ENCODE data around the gene ARHGAP30.
"Not testable (repeated sequence)": the region's sequence is repeated elsewhere in the genome, so short reads cannot be mapped to it uniquely, and the experiment has no call there.

Gene ARHGAP30

DNA sequence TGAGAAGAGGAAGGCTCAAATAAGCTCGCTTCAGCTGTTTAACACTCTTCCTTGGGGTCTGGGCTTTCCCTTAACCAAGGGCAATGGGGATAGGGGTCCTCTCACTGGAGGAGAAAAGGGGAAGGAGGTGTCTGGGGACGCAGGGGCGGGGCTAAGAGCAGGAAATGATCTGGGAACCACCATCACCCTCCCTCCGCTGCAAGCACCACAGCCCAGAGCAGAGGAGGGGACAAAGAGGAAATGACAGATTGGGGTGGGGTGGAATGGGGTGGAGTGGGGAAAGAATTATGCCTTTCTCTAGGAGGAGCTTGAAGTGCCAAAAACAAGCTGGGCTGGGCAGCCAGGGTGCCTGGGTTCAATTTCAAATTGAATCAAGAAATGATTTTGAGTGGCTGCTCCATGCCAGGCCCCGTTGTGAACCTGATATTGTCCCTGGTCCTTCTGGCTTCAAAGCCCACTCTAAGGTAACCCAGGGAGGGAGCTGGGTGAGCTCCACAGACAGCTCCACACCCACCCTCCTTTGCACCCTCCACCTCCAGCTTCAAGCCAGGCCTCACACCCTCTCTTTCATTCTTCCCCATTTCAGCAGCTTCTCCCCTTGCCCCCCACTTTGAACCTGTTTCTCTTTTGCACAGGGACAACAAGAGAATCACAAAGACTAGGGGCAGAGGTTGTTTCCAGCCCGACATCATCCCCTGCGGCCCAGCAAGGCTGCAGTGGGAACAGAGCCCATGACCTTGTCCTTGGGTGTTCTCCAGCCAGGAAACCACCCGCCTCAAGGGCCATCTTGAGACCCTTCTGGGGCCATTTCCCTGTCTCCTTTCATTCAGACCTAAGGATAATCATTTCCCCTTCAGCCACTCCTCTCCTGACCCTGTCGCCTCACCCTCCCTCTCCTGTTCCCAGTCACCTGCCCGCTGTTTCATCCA, 1.1 kb downstream of the ARHGAP30 start:
- peak; percentile 53 for DNase-seq (ENCODE audit: low spot score)

DNA sequence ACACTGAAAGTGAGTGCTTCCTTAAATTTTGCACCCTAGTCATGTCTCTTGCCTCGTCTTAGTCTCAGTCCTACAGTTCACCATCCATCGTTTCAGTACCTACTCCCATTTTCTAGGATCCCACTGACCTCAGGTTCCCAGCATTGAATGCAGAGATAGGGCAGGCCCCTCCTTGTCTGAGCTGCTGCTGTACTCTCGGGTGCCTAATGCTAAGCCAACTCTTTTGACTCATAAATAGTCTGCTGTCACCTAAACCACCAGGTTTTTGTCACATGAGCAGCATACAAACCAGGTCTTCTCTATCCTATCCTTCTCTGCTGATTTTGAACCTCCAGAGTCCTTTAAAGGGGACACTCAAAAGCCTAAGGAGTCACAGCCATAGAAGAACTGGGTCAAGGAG, 3.0 kb downstream of the ARHGAP30 start:
- no peak for DNase-seq (ENCODE audit: low spot score)

DNA sequence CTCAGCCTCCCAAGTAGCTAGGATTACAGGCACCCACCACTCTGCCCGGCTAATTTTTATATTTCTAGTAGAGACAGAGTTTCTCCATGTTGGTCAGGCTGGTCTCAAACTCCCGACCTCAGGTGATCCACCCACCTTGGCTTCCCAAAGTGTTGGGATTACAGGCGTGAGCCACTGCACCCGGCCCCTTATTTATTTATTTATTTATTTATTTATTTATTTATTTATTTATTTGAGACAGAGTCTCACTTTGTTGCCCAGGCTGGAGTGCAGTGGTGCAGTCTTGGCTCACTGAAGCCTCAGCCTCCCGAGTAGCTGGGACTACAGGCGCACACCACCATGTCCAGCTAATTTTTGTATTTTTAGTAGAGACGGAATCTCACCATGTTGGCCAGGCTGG, 4.0 kb downstream of the ARHGAP30 start:
- not testable (repeated sequence) for DNase-seq (ENCODE audit: low spot score)

DNA sequence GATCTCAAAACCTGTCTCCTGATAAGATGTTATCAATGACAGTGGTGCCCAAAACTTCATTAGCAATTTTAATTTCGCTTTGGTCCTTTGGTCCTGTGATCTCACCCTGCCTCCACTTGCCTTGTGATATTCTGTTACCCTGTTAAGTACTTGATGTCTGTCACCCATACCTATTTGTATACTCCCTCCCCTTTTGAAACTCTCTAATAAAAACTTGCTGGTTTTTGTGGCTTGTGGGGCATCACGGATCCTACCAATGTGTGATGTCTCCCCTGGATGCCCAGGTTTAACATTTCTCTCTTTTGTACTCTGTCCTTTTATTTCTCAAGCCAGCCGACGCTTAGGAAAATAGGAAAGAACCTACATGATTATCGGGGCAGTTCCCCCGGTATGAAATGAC, 5.8 kb downstream of the ARHGAP30 start:
- DNase-seq (ENCODE audit: low spot score), result not testable (repeated sequence)

DNA sequence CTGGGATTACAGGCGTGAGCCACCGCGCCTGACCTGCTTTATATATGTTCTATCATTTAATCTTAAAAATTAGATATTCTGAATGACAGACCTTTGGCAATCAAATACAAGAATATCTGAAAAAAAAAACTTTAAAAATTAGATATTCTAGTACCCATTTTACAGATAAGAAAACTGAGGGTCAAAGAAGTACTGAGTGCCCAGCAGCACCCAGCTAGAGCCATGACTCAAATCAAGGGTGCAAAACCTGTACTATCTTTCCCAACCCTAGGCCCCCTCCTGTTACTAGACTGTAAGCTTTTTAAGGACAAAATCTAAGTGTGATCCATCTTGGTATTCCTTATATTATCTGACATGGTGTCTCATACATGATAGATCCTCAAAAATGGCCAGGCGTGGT, 8.3 kb downstream of the ARHGAP30 start:
- DNase-seq (ENCODE audit: low spot score), result no peak

DNA sequence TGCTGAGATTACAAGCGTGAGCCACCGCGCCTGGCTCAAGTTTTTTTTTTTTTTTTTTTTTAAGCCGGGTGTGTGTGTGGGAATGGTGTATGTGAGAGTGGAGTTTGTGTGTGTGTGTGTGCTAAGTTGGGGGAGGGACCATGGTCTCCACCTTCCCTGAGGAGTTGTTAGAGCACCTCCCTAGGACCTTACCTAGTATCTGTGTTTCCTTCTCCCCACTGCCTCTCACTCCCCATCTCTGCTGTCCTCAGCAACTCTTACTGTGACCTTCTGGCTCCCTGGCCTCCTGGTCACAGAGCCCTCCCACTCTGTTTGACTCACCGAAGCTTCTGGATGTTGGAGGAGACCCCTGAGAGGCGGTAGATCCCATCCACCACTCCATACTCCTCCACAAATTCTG, 10.4 kb downstream of the ARHGAP30 start:
- no peak for DNase-seq (ENCODE audit: low spot score)

DNA sequence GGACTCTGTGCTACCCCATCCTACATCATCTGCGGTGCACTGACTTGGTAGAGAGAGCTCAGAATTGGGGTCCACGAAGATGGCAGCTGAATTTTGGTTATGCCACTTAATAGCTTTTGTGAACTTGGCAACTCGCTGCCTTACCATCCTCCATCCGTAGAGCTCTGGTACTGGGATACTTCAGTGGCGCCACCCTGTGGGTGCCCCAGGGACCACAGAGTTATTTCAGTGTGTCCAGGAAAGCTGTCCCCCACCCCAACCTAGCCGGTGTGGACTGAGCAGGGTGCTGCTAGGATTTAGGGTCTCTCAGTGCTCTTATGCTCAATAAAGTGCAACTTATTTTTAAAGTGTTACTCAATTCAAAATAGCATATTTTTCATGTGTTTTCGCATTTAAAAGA, 14.9 kb downstream of the ARHGAP30 start:
- DNase-seq (ENCODE audit: low spot score), result no peak

DNA sequence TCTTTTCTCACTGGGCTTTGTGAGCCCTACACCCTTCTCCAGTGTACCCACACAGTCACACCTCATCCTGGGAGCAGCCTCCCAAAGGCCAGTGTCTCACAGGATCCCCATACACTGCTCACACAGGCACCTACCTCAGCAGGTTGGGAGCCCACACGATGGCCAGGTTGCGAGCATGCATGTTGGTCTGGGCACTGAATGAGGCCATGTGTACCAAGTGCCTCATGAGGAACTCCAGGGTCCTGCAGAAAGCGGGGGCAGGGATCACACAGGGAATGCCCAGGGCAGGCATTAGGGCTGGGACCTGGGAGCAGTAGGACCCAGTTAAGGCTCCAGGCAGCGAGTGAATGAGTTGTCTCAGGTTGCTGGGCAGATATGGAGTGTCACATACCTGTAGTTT, 15.5 kb downstream of the ARHGAP30 start:
- DNase-seq (ENCODE audit: low spot score), result no peak

DNA sequence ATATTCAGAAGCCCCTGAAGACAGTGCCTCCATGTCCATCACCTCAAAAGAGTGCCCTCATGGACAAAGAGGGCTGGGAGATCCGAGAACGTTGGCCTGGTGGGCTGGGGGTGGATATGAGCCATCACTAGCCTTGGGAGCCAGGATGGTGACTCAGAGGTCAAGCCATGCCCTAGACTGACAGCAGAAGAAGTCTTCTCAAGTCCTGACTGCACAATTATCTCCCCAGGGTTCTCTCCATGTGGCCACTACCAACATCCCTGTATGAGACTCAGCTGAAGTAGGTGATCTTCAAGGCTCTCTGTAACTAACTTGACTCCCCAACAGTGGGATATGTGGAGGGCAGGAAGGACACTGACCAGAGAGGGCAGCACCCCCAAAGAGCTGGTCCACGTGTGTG, 16.8 kb downstream of the ARHGAP30 start:
- no peak for DNase-seq (ENCODE audit: low spot score)

DNA sequence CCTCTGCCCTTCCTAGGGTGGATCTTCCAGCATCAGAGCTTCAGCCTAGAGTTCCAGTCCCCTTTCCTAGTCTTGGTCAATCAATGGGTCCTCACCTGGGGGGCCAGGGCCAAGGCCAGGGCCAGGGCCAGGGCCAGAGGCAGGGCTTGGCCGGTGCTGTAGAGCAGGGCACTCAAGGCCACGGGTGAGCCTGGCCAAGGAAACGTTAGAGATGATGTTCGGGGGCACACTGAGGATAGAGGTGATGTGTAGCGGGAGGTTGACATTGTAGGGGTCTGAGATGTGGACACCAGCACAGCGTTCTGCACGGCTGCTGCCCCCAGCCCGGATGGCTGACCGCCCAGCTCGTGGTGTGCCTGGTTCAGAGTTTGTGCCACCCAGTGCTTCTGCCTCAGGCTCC, 18.5 kb downstream of the ARHGAP30 start:
- no peak for DNase-seq (ENCODE audit: low spot score)

DNA sequence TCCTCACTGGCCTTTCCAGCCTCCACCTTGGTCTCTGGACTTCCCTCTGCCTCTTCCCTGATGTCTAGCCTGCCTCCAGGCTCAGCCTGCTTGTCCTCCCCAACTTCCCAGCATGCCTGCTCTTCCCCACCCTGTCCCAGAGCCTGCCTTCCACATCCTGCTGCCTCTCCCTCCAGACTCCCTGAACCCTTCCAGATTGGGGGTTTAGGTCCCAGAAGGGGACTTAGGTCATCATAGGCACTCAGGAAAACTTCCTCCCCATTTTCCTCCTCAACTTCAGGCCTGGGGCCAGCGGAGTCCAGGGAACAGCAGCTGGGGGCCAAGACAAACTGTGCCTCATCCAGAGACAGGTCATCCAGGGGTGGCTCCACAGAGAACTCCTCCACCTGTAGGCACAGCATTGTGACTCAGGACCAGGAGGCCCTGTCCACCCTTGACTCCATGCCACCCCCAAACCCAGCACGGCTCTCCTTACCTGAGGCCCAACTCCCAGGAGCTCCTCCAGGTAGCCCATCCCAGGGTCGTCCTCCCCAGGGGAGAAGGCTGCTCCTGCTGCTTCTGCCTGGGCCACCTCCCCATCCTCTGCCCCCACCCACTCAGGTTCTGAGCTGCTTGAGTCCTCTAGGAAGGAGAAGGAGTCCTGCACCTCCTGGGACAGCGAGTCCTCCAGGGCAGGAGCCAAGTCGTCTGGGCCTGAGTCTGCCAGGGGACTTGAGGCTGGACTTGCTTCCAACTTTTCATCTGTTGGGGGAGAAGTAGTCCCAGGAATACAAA, 20.6 kb downstream of the ARHGAP30 start:
- DNase-seq (ENCODE audit: low spot score), result no peak

DNA sequence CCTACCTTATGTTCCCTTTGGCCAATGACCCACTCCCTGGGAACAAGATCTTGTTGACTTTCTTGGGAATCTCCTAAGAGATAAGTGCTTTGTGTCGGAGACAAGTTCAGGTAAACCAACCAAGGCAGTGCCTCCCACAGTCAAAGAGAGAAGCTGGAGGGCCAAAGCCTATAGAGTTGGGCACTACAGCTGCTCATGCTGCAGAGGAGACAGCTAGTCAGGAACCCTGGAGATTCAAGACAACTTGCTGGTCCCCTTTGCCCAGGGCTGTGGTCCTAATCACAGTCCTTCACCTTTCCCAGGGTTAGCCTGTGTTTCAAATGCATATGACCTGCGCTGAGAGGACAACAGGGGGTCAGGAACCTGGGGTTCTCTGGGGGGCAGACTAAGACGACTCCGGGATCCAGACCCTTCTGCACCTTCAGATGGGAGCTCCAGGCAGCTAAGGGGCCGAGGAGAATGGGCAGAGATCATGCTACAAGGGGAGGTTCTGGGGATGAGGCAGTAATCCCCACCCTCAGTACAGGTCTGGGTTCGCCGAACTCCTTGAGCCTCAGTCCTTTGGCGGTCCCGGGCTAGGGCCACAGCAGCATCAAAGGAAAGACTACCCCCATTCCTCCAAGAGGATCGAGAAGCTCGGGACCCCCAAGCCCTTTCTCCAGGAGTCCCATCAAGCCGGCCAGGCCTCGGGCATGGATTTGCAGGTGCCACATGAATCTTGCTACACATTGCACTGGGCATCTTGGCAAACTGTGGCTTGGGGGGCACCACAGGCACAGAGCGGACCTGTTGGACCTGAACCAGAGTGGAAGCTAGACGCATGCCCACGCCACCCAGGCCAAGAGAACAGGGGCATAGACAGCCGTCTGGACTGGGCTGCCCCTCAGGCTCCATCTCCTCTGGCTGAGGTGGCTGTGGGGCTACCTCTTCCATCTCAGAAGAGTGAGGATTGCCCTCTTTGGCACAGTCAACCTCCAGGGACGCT, 22.0 kb downstream of the ARHGAP30 start:
- DNase-seq (ENCODE audit: low spot score), result no peak

DNA sequence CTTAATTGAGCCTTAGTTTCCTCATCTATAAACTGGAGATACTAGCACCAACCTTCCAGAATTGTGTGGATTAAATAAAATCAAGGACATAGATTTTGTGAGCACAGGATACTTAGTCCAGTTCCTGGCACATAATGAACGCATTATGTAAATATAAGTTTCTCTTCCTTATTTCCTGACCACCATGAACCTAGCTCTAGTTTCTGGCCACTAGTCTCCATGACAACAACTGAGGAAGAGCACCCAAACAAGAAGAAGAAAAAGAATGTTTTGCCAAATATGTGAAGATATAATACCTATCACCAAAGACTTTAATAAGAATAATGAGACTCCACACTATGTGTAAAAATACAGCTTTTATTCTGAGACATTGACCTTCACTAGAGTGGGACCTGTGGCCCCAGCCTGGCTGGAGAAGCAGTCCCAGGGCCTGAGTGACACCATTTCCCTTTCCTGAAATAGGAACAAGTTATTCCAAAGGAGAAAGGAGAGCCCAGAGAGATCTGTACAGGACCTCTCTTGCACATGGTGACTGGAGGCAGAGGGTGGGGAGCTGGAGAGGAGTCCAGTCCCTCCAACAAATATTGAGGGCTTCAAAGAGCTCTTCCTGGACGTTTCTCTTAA, 23.0 kb downstream of the ARHGAP30 start:
- no peak for DNase-seq (ENCODE audit: low spot score)

DNA sequence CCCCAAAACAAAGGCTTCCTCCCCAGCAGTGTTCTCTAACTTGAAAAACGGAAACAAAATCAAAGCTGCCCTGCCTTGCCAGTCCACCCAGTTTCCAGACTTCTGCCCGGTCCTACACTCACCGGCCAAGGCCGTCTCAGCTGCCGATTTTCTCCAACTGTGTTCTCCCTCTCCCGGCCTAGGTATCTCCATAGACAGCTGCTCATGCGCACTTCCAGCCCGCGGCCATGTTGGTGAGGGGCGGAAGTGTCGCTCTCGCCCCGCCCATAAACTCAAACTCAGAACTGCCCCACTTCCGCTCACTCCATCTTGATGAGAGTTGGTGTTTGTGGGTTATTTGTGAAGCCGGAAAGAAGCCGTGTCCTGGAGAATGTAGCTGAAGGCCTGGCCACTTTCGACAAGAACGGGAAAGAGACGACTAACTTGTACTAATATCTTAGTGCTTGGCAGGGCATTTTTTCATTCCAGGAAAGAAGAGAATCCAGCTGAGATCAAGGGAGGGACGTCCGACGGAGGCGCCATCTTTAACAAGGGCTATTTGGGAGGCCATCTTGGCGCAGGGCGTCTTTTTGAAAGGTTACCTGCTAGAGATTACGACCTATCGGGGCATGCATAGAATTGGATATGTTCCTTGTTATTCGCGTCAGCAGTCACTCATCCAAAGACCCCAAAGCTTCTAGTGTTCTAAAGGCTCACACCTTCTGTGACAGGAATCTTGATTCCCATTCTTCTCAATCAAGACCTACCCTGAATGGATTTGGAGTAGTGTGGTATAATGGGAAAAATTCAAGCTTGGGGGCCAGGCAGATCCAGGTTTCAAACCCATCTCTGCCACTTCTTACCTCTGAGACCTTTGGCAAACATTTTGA, 23.7 kb downstream of the ARHGAP30 start, which contains the start of gene USF1:
USF1 (minus strand) TSS at position 242 of the 869 bp plus-strand sequence. CDS start 2,702 bp downstream, outside the sequence.
- DNase-seq (ENCODE audit: low spot score), result peak; percentile 95

DNA sequence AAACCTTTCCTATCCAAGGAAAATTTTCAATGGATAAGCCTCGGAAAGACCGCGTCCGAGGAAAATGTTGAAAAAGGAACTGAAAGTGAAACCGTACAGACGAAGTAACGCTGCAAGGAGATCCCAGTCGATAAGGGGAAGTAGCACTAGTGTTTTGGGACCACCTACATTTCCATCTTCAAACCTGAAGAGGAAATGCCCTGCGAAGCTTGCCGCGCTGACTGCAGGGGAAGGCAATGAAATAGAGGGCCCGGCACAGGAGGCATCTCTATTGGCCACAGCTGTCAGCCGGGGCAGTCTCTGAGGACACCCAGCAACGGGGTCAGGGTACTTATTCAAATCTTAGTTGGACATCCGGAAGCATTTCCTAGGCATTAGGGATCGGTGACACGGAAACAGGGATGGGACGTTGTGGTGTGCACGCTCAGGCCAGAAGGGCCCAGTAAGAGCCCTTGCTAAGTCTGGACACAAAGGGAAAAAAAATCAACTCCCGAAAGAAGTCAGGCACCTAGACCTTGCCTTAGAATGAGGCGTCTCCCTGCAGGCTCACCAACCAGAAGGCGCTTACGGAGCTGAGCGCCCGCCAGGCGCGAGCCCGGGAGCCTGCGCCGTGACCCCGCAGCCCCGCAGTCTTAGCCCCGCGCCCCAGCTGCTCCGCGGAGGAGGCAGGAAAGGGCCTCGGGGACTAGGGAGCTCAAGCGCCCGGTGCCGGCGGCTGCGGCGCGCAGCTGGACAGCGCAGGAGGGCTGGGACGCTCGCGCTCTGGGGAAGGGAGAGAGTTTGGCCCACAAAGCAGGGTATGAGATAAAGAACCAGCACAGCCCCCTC, 24.6 kb downstream of the ARHGAP30 start:
- peak; percentile 68 for DNase-seq (ENCODE audit: low spot score)

DNA sequence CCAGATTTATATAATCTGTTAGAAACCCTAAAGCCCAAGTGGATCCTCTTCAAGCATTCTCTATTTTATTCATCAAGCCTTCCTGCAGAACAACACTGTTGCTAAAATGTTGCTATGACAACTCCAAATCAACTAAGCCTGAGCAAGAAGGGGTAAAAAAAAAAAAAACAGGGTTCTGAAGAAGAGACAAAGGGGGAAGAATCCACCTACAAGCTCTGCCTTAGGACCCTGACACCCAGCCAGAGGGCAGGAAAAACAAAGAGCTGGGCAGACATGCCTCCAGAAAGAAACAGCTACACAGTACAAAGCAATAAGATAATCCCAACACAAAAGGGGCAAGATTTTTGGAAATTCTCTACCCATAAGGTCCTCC, 25.2 kb downstream of the ARHGAP30 start:
- no peak for DNase-seq (ENCODE audit: low spot score)

DNA sequence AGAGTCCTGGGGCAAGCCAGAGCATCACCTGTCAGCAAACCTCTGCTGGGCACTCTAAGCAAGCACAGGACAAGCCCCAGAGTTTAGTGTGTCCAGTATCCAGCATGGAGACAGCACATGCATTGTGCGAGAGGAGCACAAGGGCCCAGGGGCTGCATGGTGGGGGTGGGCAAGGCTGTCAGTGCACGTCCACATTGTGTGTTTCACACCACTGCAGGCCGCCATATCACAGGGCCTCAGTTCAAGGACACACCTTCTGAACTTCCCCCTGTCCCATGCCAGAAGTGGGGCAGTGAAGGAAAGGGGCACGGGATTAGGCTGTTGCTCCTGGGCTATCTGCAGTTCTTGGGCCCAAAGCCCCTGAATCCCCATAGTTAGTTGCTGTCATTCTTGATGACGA, 30.1 kb downstream of the ARHGAP30 start:
- DNase-seq (ENCODE audit: low spot score), result no peak

DNA sequence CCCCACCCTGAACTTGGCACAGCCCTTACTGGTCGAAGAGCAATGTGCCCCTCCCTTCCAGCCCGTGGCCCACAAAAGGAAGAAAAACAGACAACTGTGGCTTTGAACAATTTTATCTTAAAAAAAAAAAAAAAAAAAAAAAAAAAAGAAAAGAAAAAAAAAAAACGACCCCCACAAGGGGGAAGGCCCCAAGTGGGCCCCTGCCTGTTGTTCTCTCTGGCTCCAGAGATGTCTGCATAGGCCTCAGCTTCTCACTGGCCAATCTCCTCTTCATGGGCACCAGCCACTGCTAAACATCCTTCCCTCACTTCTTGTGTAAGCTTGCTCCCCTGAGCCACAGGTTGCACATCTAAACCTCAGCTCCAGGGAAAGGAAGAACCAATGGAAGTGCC, 30.5 kb downstream of the ARHGAP30 start:
- DNase-seq (ENCODE audit: low spot score), result no peak

DNA sequence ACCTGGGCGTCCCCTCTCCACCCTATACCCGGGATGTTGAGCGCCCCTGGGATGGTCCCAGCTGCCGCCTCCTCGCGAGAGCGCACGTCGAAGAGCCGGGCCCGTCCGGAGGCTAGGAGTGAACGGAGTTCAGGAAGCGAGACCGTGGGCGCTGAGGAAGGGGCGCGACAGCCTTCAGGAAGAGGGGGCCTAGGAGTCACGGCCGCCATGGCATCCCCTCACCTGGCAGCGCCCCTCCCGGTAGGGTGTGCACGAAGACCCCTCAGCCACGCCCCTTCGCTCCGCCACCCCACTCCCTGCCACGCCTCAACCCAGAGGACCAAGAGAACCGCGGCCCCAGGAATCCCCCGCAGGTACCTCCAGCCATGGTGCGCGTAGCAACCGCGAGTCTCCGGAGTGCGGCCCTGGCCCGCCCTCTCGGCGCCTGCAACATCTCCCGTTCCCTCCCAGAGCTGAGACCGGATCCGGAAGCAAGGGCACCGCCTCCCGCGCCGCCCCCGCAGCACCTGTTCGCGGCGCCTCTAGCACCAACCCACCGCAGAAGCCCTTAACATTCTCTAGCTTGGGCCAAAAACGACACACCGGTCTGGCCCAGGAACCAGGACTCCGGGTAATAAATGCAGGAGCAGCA, 31.1 kb downstream of the ARHGAP30 start, which contains the start of gene TSTD1:
TSTD1 (minus strand) TSS at position 442 of the 631 bp plus-strand sequence; CDS start at position 367, 75 bp downstream.
- peak; percentile 83 for DNase-seq (ENCODE audit: low spot score)

Measured in iPS-NIHi11 (cell line).